Astrocyte (in vitro differentiated cells and primary cell): ENCODE measurements around the gene ABI2.

Experiments used
- EZH2 ChIP-seq: IDR thresholded peaks from 2 replicates; pipeline ENCODE4 v1.6.1; 2012; ENCODE audit warnings: mild to moderate bottlenecking, low read length, inconsistent platforms; ENCODE audit not compliant: insufficient read depth
- TF ChIP-seq, protein P1 (sequence below): IDR thresholded peaks from 2 replicates; pipeline ENCODE4 v1.5.1; 2011; ENCODE audit warnings: low read depth, mild to moderate bottlenecking, inconsistent platforms, low read length, moderate library complexity; ENCODE audit not compliant: insufficient read depth

DNA sequence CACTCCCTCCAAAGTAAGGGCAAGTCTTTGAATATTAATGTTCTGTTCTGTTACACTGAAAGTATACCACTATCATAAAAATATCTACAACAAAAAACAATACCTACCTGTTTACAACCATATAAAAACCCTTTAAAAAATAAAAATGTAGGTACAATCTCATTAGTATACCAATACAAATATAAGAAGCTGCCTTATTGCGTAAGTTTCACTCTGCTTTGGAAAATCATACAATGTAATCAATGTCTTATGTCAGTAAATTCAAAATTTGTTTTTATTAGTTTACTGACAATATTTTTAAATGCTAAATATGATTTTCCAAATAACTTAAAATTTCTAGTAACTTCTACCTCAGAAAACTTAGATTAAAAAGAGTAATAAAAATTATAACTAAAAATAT, 134.1 kb downstream of the ABI2 start:
- TF ChIP-seq, protein P1, sequence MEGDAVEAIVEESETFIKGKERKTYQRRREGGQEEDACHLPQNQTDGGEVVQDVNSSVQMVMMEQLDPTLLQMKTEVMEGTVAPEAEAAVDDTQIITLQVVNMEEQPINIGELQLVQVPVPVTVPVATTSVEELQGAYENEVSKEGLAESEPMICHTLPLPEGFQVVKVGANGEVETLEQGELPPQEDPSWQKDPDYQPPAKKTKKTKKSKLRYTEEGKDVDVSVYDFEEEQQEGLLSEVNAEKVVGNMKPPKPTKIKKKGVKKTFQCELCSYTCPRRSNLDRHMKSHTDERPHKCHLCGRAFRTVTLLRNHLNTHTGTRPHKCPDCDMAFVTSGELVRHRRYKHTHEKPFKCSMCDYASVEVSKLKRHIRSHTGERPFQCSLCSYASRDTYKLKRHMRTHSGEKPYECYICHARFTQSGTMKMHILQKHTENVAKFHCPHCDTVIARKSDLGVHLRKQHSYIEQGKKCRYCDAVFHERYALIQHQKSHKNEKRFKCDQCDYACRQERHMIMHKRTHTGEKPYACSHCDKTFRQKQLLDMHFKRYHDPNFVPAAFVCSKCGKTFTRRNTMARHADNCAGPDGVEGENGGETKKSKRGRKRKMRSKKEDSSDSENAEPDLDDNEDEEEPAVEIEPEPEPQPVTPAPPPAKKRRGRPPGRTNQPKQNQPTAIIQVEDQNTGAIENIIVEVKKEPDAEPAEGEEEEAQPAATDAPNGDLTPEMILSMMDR: no peak
- no peak for TF ChIP-seq EZH2
